Measurements from ENCODE around the gene AHRR.
"Not testable (repeated sequence)": the region's sequence is repeated elsewhere in the genome, so short reads cannot be mapped to it uniquely, and the experiment has no call there.

- TF ChIP-seq CTCF (IDR thresholded peaks at IDR 0.05; ENCODE audit: low read length); EZH2 (IDR thresholded peaks at IDR 0.05; ENCODE audit: borderline replicate concordance, low read length): not testable (repeated sequence)
Observed at GRCh38 chr5:290200-290599, 31.3 kb upstream of the AHRR start.
